A204.1 (cell line): Measurements from ENCODE around the gene PCDHAC1.
"Not testable (repeated sequence)": the region's sequence is repeated elsewhere in the genome, so short reads cannot be mapped to it uniquely, and the experiment has no call there.

Source experiments
- FAIRE-seq: peaks from 2 replicates; lab custom pipeline; 2012; peaks lifted over from hg19 to GRCh38; lab: Jason Lieb, UNC

Gene PCDHAC1, protein sequence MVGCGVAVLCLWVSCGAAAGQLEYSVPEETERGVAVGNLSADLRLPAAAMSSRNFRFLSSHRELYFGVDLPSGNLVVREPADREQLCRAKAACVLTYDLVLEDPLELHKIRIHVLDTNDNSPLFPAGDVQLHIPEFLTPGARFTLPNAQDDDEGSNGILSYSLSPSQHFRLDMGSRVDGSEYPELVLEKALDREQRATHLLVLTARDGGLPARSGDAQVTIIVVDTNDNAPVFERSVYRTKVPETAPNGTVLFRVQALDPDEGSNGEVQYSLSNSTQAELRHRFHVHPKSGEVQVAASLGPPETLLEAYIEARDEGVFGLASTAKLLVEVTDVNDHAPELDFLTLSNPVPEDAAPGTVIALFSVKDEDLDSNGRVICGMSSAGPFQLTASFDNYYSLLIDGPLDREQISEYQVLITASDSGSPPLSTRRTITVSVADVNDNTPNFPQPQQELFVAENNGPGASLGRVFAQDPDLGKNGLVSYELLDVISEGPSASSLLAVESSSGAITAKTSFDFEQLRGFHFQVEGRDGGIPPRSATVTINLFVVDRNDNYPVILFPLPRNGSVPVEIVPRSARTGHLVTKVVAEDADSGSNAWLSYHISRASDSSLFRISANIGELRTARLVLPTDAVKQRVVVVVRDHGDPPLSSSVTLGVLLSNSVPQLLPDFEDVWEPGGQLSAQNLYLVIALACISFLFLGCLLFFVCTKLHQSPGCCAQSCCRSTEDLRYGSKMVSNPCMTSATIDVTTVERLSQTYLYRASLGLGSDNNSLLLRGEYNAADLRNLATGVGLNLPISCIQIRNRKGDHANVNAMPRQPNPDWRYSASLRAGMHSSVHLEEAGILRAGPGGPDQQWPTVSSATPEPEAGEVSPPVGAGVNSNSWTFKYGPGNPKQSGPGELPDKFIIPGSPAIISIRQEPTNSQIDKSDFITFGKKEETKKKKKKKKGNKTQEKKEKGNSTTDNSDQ

DNA sequence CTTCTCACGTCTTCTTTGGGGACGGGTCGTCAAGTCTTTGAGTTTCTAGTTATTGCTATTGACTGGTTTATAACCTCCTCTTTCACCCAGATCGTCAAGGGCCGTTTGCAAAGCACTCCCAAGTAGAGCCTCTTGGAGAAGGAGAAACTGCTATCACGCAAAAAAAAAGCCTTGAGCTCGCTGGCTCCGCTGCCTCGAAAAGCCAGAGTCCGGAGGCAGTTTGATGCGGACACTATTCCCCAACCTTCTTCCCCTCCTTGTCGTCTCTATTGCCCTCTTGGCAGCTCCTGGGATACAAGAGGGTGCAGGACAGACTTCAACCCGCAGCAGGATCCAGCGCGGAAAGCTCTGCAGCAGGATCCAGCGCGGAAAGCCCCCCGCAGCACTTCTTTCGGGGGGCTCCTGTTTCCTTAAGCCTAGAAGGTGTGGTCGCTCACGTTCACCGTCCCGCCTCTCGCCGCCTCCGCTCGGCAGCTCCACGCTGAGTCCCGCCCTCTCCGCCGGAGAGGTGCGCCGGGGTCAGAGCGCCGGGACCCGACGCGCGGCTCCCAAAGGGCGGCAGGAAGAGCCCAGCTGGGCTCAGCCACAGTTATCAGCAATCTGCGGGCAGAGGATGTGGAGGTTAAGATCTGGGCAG is at the start of gene PCDHAC1:
TSS of gene PCDHAC1 (plus strand) at position 494 of the 637 bp plus-strand sequence. CDS start 594 bp downstream, outside the sequence.
- FAIRE-seq: no peak

DNA sequence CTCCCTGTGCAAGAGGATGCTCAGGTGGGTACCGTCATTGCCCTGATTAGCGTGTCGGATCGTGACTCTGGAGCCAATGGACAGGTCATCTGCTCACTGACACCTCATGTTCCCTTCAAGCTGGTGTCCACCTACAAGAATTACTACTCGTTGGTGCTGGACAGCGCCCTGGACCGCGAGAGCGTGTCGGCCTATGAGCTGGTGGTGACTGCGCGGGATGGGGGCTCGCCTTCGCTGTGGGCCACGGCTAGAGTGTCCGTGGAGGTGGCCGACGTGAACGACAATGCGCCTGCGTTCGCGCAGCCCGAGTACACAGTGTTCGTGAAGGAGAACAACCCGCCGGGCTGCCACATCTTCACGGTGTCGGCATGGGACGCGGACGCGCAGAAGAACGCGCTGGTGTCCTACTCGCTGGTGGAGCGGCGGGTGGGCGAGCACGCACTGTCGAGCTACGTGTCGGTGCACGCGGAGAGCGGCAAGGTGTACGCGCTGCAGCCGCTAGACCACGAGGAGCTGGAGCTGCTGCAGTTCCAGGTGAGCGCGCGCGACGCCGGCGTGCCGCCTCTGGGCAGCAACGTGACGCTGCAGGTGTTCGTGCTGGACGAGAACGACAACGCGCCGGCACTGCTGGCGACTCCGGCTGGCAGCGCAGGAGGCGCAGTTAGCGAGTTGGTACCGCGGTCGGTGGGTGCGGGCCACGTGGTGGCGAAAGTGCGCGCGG is 49.4 kb upstream of the PCDHAC1 start:
- not testable (repeated sequence) for FAIRE-seq

DNA sequence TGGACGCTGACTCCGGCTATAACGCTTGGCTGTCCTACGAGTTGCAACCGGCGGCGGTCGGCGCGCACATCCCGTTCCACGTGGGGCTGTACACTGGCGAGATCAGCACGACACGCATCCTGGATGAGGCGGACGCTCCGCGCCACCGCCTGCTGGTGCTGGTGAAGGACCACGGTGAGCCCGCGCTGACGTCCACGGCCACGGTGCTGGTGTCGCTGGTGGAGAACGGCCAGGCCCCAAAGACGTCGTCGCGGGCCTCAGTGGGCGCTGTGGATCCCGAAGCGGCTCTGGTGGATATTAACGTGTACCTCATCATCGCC is 48.9 kb upstream of the PCDHAC1 start:
- no peak for FAIRE-seq

DNA sequence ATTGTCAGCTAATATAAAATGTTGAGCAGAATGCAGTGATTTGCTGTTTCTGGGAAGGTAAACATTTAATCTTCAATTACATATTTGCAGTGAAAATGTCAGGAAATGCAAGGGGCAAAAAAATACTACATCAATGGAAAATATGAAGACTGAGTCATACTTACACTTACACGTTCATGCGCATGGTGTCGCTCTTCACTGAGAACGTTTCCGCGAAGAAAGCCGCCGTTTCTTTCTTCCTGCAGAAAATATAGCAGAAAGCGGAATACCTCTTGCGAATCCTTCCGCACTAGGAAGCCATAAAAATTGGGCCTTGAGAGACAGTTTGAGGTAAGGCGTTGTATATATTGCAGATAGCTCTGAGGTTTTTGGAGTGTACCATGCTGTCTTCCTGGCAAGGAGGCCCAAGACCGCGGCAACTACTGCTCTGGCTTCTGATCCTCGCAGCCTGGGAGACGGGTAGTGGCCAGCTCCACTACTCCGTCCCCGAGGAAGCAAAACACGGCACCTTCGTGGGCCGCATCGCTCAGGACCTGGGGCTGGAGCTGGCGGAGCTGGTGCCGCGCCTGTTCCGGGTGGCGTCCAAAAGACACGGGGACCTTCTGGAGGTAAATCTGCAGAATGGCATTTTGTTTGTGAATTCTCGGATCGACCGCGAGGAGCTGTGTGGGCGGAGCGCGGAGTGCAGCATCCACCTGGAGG is 44.1 kb upstream of the PCDHAC1 start, which contains the start of gene PCDHA13:
TSS of gene PCDHA13 (plus strand) at position 236 of the 702 bp plus-strand sequence. CDS start at position 381, 145 bp downstream.
- FAIRE-seq: no peak

DNA sequence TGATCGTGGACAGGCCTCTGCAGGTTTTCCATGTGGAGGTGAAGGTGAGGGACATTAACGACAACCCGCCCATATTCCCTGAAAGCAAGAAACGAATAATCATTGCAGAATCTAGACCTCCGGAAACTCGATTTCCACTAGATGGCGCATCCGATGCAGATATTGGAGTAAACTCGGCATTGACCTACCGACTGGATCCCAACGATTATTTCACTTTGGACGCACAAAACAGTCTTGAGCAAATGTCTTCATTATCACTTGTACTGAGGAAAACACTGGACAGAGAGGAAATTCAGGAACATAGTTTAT is 43.6 kb upstream of the PCDHAC1 start:
- no peak for FAIRE-seq

DNA sequence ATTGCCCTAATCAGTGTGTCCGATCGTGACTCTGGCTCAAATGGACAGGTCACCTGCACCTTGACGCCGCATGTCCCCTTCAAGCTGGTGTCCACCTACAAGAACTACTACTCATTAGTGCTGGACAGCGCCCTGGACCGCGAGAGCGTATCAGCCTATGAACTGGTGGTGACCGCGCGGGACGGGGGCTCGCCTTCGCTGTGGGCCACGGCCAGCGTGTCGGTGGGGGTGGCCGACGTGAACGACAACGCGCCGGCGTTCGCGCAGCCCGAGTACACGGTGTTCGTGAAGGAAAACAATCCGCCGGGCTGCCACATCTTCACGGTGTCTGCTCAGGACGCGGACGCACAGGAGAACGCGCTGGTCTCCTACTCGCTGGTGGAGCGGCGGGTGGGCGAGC is 42.7 kb upstream of the PCDHAC1 start:
- no peak for FAIRE-seq

DNA sequence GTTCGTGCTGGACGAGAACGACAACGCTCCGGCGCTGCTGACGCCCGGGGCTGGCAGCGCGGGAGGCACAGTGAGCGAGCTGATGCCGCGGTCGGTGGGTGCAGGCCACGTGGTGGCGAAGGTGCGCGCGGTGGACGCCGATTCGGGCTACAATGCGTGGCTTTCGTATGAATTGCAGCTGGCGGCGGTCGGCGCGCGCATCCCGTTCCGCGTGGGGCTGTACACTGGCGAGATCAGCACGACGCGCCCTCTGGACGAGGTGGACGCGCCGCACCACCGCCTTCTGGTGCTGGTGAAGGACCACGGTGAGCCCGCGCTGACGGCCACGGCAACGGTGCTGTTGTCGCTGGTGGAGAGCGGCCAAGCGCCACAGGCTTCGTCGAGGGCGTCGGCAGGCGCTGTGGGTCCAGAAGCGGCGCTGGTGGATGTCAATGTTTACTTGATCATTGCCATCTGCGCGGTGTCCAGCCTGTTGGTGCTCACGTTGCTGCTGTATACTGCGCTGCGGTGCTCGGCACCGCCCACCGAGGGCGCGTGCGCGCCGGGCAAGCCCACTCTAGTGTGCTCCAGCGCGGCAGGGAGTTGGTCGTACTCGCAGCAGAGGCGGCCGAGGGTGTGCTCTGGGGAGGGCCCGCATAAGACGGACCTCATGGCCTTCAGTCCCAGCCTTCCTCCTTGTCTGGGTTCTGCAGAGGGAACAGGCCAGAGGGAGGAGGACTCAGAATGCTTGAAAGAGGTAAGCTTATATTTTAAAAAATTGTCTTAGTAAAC is 42.0 kb upstream of the PCDHAC1 start:
- no peak for FAIRE-seq

DNA sequence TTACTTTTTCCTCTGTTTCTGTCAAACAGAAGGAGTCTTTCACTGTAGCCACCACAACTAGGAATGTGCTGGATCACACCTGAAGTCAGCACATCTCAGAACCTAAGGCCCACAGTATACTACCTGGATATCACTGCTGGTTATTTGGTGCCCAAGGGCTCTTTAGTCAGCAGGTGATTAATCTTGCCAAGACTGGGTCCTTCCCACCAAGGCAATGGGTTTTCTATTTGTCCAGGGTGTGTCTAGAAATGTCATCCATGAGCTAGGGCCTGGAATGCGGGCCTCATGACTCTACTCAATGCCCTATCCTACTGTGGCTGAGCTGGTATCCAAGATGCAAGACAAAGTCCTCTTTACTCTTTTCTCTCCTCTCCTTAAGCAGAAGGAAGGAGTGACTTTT is 9.8 kb upstream of the PCDHAC1 start:
- no peak for FAIRE-seq

DNA sequence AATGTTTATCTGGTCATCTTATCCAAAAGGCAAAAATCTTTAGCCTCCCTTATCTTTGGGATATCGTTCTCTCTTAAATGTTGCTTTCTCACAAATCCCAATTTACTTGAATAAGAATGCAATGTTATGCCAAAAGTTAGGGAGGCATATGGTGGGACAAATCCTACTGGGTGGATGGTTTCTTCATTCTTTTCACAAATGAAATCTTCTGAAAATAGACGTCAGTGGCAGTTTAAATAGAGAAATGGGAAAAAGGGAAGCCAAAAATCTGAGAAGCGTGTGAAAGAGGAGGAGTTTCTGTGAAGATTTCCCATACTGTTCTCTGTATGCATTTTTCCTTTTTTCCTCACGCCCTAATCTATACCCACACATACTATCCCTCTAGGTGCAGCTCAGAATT is 2.5 kb upstream of the PCDHAC1 start:
- no peak for FAIRE-seq

DNA sequence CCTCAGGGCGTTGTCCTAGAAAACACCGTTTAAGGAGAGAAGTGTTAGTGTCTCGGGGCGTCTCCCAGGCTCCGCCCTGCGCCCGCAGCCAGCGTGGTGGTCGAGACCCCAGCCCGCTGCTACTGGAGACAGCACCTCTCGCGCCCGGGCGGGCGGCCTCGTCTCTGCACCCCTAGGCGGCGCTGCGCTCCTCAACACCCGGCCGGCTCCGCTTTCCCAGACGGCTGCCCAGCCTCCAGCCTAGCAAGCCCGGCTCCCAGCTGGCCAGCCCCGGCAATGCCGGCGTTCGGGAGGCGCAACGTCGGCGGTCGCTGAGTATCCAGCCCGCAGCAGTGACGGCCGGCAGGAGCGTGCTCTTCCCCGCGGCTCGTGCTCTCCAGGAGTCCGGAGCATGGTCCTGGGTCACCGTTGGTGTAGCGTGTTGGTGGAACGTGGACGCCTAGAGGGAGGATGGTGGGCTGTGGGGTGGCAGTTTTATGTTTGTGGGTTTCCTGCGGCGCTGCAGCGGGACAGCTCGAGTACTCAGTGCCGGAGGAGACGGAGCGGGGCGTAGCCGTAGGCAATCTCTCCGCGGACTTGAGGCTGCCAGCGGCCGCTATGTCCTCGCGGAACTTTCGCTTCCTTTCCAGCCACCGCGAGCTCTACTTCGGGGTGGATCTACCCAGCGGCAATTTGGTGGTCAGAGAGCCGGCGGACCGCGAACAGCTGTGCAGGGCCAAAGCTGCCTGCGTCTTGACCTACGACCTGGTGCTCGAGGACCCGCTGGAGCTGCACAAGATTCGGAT is 536 bp downstream of the PCDHAC1 start:
- FAIRE-seq: no peak

DNA sequence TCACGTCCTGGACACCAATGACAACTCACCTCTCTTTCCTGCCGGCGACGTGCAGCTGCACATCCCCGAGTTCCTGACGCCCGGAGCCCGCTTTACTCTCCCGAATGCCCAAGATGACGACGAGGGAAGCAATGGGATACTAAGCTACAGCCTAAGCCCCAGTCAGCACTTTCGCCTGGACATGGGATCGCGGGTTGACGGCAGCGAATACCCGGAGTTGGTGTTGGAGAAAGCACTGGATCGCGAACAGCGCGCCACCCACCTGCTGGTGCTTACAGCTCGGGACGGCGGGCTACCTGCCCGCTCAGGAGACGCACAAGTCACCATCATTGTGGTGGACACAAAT is 1.1 kb downstream of the PCDHAC1 start:
- no peak for FAIRE-seq

DNA sequence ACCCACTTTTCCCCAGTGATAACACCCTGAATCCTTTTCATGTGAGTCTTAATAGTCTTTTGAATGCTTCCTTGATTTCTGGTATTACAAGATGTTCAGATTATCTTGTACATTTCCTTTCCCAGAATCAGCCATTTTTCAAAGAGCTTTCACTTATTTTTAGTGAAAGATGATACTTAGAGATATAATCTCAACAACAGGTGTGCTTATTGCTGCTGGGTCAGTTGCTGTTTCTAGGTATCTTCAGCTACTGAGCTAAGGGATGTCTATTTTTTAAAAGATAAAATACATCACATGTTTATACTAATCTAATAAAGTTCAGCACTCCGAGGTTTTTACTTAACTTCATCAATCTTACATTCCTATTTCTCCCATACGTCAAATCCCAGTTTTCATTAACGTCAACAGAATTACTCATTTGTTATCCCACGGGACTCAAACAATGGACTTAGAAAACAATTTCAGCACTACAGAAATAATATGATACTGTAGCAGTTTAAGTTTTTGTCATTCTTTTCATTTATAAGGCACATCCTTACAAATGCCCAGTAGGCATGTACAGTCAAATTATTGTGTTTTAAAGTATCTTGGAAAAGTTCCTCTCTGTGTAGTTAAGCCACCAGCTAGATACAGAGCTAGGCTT is 9.0 kb downstream of the PCDHAC1 start:
- FAIRE-seq: no peak

DNA sequence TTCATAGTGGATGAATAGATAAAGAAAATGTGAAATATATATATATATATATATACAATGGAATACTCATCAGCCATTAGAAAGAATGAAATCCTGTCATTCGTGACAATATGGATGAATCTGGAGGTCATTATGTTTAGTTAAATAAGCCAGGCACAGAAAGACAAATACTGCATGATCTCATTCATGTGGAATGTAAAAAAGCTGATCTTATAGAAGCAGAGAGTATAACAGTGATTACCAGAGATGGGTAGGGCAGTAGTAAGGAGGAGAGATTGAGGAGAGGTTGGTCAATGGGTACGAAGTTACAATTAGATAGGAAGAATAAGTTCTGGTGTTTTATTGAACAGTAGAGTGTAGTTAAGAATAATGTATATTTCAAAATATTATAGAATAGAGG is 20.5 kb downstream of the PCDHAC1 start:
- no peak for FAIRE-seq

DNA sequence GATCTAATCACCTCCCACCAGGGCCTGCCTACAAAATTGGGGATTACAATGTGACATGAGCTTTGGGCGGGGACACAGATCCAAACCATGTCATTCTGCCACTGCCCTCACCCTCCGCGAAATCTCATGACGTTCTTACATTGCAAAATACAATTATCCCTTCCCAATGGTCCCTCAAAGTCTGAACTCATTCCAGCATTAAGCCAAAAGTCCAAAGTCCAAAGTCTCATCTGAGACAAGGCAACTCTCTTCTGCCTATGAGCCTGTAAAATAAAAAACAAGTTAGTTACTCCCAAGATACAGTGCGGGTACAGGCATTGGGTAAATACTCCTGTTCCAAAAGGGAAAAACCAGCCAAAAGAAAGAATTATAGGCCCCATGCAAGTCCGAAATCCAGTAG is 25.5 kb downstream of the PCDHAC1 start:
- FAIRE-seq: no peak

DNA sequence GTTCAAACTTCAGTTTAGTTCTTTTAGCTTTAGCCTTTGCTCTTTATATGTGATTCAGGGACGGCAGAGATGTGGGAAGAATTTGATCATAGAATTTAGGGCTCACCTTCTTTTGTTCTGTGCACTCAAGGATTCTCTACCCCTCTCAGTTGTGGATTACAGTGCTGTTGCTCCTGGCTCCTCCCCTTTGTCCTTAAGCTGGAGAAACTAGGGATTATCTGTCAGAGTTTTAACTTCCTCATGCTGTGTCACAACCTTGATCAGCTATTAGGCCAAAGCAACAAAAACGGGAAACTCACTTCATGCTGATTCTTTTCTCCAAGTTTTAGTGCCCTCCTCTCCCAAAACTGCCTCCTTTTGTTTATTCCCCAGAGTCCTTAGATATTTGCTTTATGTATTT is 27.1 kb downstream of the PCDHAC1 start:
- no peak for FAIRE-seq

DNA sequence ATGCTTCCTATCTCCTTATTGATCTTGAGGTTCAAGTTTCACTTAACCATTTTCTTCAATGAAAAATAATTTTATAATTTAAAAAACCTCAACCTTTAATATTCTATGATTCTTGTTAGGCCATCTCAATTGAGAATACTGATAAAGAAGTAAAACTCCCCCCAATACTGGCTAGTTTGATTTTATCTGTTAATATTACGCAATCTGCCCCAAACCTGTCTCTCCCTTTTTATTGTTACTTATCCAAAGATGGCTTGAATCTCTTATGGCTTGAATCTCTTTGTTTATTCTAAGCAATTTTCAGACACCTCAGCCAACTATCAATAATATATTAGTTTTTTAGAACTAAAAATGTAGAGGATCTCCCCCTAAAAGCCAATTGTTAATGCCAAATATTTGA is 36.1 kb downstream of the PCDHAC1 start:
- no peak for FAIRE-seq

DNA sequence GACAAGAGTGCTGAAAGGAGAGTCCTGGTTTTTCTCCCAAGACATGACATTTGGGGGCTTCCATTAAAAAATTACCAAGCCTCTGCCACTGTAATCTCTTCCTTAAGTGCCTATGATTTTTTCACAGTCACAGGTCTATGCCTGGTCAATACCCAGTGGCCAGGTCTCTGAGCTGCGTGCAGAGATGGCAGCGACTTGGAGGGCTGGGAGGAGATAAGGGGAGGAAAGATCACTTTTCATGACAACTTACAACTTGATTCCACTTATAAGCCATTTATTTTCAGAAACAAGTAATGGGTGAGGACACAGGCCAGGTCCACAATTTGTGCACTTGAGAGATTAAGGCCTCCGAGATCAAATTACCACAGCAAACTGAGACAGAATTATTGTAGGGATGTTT is 38.3 kb downstream of the PCDHAC1 start:
- no peak for FAIRE-seq

DNA sequence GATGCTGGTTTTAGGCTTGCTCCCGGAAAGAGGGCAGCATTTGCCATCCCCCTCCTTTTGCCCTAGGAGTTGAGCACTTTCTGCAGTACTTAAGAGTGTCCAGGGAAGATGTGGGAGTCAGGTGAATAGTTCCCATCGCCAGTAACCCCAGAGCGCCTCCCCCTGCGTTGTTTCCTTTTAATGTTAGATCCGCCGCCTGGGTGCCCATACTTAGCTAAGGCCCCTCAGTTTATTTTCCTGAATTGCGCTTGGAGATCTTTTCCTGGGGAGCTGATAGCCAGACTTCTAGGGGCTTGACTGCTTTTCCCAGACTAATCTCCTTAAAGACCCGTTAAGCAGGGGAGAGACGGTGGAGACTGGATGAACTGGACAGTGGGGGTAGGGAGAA is 39.8 kb downstream of the PCDHAC1 start:
- FAIRE-seq: no peak
